HG03521 (cell line): ENCODE results near the gene LAMTOR2.
"Not testable (repeated sequence)": the region's sequence is repeated elsewhere in the genome, so short reads cannot be mapped to it uniquely, and the experiment has no call there.

Experiments used
- ATAC-seq: cut with Tn5 transposase; IDR thresholded peaks from one replicate; pipeline ENCODE4 v1.9.1; 2021; ENCODE audit warnings: mild to moderate bottlenecking, moderate library complexity; ENCODE audit not compliant: unreplicated experiment

Gene LAMTOR2

DNA sequence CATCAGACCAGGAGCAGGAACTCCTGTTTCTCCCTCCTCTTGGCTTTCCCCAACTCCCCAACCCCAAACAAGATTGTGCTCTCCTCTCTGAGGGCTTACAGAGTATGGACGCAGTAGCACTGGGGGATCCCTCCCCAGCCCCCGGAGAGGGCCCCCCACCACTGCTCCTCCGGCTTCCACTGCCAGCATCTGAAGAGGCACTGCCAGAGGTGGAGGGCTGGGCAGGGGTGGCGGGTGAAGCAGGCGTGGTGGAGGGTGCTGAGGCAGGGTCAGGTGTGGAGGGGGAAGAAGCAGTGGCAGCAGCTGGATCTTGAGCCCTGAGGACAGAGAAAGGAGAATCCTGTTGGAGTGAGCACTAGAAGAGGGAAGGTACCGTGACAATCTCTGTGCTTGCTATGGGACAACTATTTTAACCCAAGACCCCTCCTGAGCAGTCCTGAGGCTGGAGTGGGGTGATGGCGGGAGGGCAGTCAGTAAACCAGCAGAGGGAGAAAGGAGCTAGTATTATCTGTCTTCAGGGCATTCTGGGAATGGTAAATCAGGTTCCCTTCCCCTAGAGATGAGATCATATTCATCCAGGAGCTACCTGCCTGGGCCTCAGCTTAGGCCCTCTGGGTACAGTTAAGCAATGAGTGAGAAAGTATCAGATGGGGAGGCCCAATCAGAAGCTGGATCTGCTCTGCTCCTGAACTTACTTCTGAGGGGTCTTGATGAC, 3.4 kb upstream of the LAMTOR2 start:
- no peak for ATAC-seq

DNA sequence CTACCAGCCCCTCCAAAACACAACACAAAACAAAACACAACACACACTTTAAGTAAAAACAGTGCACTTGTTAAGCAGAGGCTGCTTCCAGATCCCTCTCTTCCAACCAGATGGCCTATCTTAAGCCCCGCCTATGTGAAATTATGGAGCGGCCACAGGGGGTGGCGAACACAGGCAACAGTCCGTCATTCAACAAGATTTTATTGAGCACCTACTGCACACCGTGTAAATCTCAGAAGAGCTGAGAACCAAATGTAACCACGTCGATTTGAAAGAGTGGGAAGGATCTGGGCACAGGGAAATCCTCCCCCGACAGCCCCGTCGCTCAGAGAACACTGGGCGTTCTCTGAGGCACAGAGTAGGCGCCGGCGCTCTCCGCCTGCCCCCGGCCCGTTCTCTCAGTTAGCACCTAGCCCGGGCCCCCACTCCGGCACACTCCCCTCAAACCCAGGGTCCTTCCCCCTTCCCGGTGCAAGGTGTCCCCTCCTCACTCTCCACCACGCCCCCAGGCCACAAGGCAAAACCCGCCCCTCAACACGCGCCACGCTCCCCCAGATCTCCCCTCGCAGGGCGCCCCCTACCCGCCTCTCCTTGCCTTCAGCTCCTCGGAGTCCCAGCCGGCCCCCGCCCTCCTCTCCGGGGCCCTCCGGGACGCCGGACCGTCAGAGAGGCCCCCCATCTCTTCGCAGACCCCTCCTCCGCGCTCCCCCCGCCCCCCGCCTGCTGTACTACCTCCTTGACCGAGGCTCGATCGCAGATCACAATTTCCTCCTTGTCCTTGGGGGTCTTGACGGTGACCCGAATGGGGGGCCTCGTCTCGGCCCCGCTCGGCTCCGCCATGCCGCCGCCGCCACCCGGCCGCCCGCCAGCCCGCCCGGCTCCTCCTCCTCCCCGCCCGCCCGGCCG, 1.5 kb upstream of the LAMTOR2 start:
- peak; percentile 20 for ATAC-seq

DNA sequence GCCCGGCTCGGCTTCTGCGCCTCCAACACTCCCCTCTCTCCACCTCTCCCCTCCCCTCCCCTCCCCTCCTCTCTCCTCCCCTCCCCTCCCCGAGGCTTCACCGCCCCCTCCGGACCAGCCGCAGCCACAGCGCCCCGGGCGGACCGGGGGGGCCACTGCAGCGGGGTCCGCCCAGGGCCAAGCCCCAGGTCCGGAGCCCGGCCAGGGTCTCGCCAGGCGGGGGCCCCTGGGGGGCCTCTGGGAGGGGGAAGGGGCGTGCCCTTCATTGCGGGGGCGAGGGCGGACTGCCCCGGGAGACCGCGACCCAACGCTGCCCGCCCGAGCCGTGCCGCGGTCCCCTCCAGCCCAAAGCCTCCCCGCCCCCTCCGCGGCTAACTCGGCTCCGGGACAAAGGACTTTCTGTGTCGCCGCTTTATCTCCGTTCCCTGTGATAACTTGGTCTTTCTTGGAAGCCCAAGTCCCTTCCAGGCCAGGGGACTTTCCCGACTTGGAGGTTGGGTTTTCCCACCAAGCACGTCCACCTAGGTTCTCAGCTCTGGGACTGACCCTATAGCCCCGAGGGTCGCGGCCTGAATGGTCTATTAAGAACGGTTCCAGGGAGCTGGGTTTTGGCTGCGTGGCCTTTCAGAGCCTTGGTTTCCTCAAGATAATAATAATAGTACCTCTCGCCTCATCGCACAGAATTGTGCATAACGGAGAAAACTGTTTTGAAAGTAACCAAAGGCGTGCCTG, 648 bp upstream of the LAMTOR2 start, which contains the start of gene UBQLN4:
Gene UBQLN4, minus strand, starts transcription at position 31 of the 732 bp plus-strand sequence. CDS start 97 bp downstream, outside the sequence.
- ATAC-seq, result peak; percentile 45

DNA sequence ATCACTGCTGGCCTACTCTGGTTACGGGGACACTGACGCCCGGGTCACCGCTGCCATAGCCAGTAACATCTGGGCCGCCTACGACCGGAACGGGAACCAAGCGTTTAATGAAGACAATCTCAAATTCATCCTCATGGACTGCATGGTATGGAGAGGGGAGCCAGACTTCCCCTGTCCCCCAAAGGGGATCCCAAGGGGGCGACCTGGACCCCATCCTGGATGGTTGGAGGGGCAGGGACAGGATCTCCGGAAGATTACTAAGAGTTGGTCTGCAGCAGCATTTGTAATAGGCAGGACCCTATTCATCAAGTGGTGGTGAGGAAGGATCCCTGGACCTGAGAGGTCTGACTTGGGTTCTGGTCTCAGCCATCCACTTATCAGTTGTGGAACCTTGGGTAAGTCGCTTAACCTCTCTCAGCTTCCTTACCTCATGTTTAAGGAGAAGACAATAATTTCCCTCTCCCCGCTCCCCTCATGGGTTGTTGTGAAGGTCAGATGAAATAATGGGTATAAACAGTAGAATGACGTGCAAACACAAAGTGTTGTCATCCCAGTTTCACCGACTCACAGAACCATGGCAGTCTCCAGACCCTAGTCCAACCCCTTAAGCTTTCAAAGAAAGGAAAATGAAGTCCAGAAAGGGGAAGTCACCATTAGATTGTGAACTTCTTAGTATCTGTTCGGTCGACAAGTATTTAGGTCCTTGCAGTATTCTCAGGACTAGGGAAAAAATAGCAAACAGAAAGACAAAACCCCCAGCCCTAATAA, 883 bp downstream of the LAMTOR2 start:
- no peak for ATAC-seq

- ATAC-seq, result no peak
Observed at GRCh38 chr1:156056326-156056849, 1.8 kb downstream of the LAMTOR2 start.

DNA sequence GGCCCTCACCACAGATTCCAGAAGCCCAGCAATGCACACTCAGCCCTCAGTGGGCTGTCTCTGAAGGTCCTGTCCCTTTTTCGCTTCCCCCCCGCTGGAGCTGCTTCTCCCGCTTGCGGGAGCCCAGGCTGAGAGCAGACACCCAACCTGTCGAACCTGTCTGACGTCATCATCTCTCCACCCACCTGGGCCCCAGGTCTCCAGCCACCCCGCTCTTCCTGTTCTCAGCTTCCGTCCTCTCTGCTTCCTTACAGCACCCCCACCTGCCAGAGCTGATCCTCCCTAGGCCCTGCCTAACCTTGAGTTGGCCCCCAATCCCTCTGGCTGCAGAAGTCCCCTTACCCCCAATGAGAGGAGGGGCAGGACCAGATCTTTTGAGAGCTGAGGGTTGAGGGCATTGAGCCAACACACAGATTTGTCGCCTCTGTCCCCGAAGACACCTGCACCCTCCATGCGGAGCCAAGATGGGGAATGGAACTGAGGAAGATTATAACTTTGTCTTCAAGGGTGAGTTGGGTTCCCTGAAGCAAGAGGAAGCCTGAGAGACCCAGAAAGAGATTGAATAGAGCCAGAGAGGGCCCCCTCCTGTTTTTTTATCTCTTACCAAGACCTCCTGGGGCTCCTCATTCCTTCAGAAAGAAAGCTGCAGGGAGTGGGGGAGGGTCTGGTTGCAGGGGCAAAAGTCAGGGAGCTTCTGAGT, 6.5 kb downstream of the LAMTOR2 start, which contains the start of gene RAB25:
Gene RAB25, plus strand, starts transcription at position 224 of the 700 bp plus-strand sequence. Its CDS starts 241 bp downstream, at position 465.
- ATAC-seq, result no peak

DNA sequence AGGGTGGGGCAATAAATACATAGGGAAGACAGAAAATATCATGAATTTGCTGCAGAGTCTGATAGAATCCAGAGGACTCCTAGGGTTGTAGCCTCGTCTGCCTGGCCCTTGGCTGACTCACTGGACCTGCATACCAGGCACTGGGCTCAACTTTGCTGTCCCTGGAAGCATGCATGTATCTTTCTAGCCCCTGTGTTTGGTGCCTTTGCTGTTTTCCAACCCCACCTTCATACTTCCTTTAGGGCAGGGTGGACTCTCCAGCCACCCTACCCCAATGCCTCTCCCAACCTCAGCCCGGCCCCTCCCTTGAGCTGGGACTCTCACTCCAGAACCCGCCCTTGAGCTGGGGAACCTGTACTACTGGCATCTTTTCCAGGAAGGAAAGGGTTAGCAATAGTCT, 7.6 kb downstream of the LAMTOR2 start:
- ATAC-seq, result no peak

GRCh38 chr1:156063997-156064285, 9.4 kb downstream of the LAMTOR2 start:
- no peak for ATAC-seq

DNA sequence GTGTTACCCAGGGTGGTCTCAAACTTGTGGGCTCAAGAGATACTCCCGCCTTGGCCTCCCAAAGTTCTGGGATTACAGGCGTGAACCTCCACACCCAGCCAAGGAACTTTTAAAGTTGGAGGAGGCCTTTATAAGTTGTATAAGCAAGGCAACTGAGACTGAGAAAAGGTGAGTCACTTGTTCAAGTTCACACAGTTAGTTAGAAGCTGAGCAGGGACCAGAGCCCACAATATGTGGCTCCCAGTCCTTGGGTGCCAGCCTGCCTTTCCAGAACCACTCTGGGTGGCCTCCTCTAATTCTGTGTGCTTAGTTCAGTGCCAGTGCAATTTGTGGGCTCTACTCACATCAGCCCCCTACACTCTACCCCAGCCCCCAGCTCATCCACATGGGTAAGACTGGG, 10.0 kb downstream of the LAMTOR2 start:
- ATAC-seq, result no peak

- ATAC-seq, result no peak
Observed at GRCh38 chr1:156065212-156065611, 10.6 kb downstream of the LAMTOR2 start.

GRCh38 chr1:156065871-156066270, 11.3 kb downstream of the LAMTOR2 start:
- ATAC-seq, result no peak

GRCh38 chr1:156067262-156067661, 12.7 kb downstream of the LAMTOR2 start:
- no peak for ATAC-seq

GRCh38 chr1:156069490-156070455, 15.2 kb downstream of the LAMTOR2 start:
- no peak for ATAC-seq

- no peak for ATAC-seq
Observed at GRCh38 chr1:156070548-156070947, 16.0 kb downstream of the LAMTOR2 start.

DNA sequence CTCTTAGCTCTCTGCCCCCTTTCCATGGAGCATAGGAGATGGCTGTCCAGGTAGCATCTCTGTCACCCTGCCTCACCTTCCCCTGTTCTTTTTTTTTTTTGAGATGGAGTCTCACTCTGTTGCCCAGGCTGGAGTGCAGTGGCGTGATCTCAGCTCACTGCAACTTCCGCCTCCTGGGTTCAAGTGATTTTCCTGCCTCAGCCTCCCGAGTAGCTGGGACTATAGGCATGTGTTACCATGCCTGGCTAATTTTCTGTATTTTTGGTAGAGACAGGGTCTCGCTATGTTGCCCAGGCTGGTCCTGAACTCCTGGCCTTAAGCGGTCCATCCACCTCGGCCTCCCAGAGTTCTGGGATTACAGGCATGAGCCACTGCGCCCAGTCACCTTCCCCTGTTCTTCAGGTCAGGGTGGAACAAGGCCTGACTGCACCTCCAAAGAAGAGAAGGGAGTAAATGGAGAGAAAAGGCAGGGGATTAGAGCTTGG, 16.8 kb downstream of the LAMTOR2 start:
- ATAC-seq, result not testable (repeated sequence)

GRCh38 chr1:156072251-156072650, 17.7 kb downstream of the LAMTOR2 start:
- no peak for ATAC-seq

GRCh38 chr1:156073110-156073687, 18.6 kb downstream of the LAMTOR2 start:
- no peak for ATAC-seq

GRCh38 chr1:156073740-156074139, 19.2 kb downstream of the LAMTOR2 start:
- no peak for ATAC-seq
